ENCODE measurements around the gene ATP9B. TPM values are rescaled to one million over a fixed set of nuclear protein-coding genes. Genes with fewer than 3 reads are reported as not detected.

Gene ATP9B
- total RNA-seq, 1 donor from 2014 or later: 19.4 TPM

DNA sequence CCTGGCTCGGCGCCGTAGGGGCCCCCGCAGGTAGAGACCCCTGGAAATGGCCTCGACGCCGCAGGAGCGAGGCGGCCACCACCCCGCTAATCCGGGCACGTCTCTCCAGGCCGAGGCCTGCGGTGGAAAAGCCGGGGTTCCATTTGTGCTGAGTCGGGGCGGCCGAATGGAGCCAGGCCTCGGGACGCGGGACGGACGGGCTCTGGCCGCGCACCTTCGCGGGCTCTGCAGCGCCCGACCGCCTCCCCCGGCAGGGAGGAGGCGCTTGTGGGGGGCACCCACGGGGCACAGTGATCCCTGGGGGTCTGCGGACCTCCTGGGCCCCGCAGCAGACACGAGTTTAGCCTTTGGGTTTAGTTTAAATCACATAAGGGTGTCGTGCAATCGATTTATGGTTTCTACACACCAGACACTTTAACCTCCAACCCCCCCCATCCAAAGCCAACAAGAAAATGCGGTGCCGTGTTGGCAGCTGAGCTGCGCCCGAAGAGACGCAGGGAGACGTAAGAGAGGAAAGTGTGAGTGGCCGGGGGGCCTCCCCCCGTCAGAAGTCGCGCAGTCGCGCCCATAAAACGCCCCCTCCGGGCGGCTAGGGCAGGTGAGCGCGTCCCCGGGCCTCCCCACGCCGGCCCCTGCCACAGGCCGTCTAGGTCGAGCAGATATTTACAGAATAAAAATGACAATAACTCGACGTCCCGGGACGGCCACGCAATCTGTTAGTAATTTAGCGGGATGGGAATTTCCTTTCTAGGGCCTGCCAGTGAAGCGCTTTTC lies 325.5 kb downstream of the ATP9B start:
- no peak for DNase-seq (ENCODE audit: low read depth, low spot score)

- DNase-seq (ENCODE audit: low read depth, low spot score): no peak
These were observed 326.1 kb downstream of the ATP9B start for GRCh38 chr18:79395308-79395640.

GRCh38 chr18:79395761-79396404 lies 326.7 kb downstream of the ATP9B start, which contains the start of gene NFATC1:
TSS of gene NFATC1 (plus strand) at chr18:79395930. CDS start at chr18:79396225, 295 bp downstream.
- DNase-seq (ENCODE audit: low read depth, low spot score): peak; percentile 47

DNA sequence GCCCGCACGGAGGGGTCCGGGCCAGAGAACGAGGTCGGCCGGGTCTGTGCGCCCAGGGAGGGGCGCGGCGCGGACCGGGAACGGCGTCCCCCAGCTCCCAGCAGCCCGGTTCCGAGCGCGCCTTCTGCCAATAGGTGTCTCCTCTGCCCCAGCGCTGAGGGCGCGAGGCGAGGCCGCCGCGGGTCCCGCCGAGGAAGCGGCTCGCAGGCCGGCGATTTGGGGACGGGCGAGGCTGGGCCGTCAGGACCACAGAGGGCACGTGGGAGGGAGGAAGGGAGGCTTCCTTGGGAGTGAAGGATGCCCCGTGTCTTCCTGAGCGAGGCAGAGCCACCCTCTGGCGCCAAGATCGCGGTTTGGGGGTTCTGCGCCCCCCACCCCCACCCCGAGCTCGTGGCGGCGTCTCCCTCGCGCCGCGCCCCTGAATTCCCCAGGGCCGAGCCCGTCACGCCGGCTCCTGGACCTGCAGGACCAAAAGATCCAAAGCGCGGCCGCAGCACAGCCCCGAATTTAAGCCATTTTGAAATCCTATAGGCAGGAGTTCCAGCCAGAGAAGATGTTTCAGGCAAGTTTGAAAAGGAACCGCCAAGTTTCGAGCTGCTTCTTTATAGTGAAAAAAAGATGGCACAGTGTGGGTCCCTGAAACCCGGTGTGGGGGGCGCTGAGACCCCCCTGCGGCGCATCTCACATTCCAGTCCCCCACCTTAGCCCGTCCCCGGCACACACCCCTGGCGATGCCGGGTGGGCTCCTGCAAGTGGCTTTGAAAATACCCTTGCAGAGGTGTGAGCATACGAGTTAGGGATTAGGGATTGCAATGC lies 327.4 kb downstream of the ATP9B start:
- no peak for DNase-seq (ENCODE audit: low read depth, low spot score)

GRCh38 chr18:79397247-79397829 lies 328.1 kb downstream of the ATP9B start:
- DNase-seq (ENCODE audit: low read depth, low spot score): no peak

DNA sequence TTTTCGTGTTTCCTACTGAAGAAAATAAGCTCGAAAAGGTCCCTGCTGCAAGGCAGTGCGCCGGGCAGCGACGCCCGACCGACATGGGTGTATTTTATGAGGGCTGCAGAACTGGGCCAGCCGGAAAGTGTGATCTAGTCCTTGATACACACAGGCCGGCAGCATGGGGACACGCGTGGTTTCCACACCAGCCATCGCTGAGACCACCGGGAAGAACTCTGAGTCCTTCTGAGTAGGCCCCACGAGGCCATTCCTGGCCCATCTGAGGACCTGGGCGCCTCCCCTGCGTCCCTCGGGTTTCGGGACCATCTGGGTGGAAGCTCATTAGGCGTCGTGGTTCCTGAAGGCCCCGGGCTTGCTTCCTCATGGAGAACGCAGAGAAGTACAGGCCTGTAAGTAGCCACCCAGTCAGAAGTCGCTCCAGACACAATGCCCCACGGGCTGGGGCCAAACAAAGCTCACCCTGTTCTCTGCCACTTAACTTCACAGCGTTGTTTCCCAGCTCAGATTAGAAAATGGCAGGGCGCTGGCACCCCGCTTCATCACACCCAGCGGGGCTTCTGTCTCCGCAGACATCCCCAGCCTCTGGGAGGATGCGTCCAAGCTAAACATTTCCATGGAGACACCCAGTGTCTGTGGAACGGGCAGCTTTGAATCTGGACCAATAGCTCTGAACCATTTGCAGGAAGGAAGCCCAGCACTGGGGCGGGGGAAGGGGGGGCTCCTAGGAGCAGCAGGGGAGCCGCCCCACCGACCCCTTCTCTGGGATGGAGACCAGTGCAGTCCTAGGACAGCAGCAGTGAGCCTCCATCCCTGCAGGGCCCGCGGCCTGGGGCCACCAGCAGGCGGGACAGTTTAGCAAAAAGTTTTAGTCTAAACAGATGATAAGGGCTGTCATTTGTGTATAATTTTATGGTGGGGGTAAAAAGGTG lies 328.9 kb downstream of the ATP9B start:
- no peak for DNase-seq (ENCODE audit: low read depth, low spot score)

- no peak for DNase-seq (ENCODE audit: low read depth, low spot score)
These were observed 330.3 kb downstream of the ATP9B start for GRCh38 chr18:79399275-79400081.

GRCh38 chr18:79400091-79400590 lies 330.9 kb downstream of the ATP9B start:
- DNase-seq (ENCODE audit: low read depth, low spot score): no peak

GRCh38 chr18:79400591-79401381 lies 331.6 kb downstream of the ATP9B start:
- DNase-seq (ENCODE audit: low read depth, low spot score): no peak

DNA sequence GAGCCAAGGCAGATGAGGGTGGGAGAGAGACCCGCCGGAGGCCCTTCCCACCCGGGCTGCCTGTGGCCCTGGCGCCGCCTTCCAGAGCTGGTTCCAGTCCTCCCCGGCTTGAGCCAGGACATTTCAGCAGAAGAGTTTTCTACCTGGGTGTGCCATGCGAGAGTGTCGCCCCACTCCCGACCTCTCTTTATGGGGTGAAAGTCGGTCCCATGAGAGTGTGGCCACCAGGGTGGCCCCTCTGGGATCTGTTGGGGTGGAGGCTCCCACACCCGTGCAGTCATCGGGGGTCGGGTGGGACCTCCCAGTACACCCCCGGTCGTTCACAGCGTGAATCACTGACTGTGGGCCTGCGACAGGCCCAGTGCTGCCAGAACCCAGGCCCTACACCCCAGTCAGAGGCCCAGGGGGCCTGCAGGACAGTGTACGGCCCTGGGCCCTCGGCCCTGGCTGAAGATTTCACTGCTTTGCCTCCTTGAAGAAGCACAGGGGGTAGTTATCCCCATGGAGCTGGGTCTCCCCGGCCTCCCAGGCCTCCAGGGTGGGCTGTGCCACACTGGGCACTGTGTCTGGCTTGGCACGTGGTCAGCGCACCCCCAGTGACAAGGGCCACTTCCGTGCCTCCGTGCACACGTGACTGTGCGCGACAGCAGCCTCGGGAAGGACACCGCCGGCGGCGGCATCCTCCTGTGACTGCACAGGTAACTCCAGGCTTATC lies 332.5 kb downstream of the ATP9B start:
- no peak for DNase-seq (ENCODE audit: low read depth, low spot score)

DNA sequence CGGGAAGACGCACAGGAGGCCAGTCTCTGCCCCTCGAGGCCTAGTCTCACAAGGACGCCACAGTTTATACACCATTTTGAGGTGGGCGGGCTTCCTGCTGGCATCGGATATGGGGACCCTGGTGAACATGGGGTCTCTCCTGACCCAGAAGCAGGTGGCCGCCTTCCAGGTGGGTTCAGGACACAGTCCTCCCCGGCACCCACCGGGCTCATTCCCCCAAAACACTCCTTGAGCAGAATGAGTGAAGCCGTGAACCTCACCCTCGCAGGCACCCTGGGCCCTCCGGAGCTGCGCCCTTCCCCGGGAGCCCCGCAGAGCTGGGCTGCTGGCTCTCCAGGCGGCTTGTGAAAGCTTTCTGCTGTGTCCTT lies 333.0 kb downstream of the ATP9B start:
- no peak for DNase-seq (ENCODE audit: low read depth, low spot score)

DNA sequence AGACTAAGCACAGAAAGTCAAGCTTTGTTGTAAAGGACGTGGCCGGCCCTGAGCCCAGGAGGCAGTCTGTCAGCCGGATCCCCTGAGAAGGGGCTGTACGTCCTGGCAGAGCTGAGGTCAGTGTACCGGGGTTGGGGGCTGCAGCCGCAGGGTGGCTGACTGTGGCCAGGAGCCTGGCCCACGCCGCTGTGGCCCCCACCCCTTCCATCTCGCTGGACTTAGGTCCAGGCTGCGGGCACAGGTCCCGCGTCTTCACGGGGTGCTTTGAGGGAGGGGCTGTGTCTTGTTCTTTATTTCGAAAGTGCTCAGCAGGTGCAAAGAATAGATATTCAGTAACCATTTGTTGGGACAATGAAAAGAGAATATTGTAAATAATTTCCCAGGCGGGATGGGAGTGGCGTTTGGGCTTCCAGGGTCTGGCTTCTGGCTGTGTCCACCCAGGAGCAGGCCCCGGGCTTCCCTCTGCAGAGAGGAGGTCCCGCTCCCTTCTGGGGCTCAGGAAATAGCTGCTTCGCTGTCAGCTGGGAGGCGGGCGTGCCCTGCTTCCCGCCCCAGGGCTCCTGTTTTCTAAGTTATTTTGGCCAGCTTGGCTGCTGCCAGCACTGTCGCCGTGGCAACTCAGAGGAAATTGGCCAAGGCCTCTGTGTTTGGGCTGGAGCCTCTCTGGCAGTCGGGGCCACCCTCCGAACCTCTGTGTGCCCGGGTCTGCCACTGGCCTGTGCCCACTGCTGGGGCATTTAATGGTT lies 334.0 kb downstream of the ATP9B start:
- no peak for DNase-seq (ENCODE audit: low read depth, low spot score)

- no peak for DNase-seq (ENCODE audit: low read depth, low spot score)
These were observed 334.8 kb downstream of the ATP9B start for GRCh38 chr18:79403723-79404566.

GRCh38 chr18:79404567-79404910 lies 335.3 kb downstream of the ATP9B start:
- DNase-seq (ENCODE audit: low read depth, low spot score): no peak

DNA sequence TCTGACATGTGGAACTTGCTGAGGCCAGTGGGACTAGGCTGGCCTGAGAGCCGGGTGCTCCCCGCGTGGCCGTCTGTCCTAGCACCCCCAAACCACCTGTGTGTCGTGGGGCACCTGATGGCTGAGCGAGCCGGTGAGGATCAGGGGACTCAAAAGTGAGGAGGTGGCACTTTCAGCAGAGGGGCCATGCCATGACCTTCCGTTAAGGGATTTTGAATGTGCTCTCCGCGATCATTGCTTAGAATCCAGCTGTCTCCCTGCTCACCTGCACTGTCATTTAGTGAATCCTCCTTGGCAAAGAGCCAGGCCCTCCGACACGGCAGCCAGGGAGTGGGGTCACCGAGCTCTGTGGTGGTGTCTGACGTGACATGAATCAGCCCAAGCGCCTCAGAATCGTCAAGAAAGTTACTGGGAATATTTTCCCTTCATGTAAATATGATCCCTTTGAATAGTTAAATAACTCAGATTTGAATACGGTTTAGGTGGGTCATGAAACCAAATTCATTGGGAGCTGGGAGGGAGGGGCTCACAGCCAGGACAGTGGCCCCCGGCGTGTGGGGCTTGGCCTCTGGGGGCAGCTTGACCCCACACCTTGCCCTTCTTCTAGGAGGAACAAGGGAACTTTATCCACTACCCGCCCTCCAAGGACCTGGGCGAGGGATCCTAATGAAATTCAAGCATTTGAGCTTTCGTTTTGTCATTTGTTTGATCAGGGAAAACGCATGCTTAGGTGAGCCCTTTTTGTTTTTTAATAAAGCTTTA lies 336.0 kb downstream of the ATP9B start:
- DNase-seq (ENCODE audit: low read depth, low spot score): no peak
